K562 (cell line): ENCODE measurements around the gene MMP24. TPM values are rescaled to one million over a fixed set of nuclear protein-coding genes. Genes with fewer than 3 reads are reported as not detected.
A peak's percentile ranks its signal among the peaks of the same experiment; 100 is the strongest.

Source experiments
- ATF1 ChIP-seq, 2 experiments: fragments of 450-650 bp in 1 of 2; IDR thresholded peaks; 2 replicates each; pipeline ENCODE4 v1.6.1; 2016; ENCODE audit warnings: missing compliant biosample characterization in 1 of 2, missing genetic modification characterization in 1 of 2
- ATF7 ChIP-seq: fragments of 450-650 bp; IDR thresholded peaks from 2 replicates; pipeline ENCODE4 v1.7.1; 2014; ENCODE audit warnings: mild to moderate bottlenecking, moderate library complexity
- COPS2 ChIP-seq: fragments of 450-650 bp; conservative IDR thresholded peaks from 2 replicates; pipeline ENCODE4 v1.6.1; 2016; ENCODE audit warnings: mild to moderate bottlenecking, moderate library complexity
- MEIS2 ChIP-seq: fragments of 450-650 bp; IDR thresholded peaks from 2 replicates; pipeline ENCODE4 v1.6.1; 2014; ENCODE audit warnings: mild to moderate bottlenecking; ENCODE audit not compliant: partially characterized antibody
- NEUROD1 ChIP-seq: fragments of 150-350 bp; IDR thresholded peaks from 2 replicates; pipeline ENCODE4 v1.6.1; 2014; ENCODE audit warnings: borderline replicate concordance, low read length, low read depth; ENCODE audit not compliant: partially characterized antibody
- PHB2 ChIP-seq: fragments of 450-650 bp; IDR thresholded peaks from 2 replicates; pipeline ENCODE4 v1.6.1; 2017; ENCODE audit warnings: low read depth
- TBP ChIP-seq: optimal IDR thresholded peaks from 2 replicates; pipeline ENCODE3; 2011; ENCODE audit warnings: low read depth, low read length, improper control_type of control experiment
- TEAD4 ChIP-seq, 2 experiments: sonication (generic) in 1 of 2; formaldehyde crosslinking in 1 of 2; IDR thresholded peaks; 2 replicates each; pipeline versions ENCODE4 v1.6.1 to v1.8.0; 2012 to 2022; ENCODE audit warnings: borderline replicate concordance in 1 of 2, inconsistent platforms in 1 of 2, low read length in 1 of 2, mild to moderate bottlenecking in 1 of 2, missing genetic modification reagents in 1 of 2
- TSC22D4 ChIP-seq: fragments of 450-650 bp; IDR thresholded peaks from 2 replicates; pipeline ENCODE4 v1.6.1; 2016; ENCODE audit warnings: missing genetic modification characterization, missing biosample characterization, control low read depth
- ZNF436 ChIP-seq: fragments of 250-450, 450-650 bp; sonication (Bioruptor Pico); formaldehyde crosslinking; IDR thresholded peaks from 2 replicates; pipeline ENCODE4 v1.7.0; 2020; ENCODE audit warnings: mild to moderate bottlenecking
- ZSCAN29 ChIP-seq: fragments of 450-650 bp; IDR thresholded peaks from 2 replicates; pipeline ENCODE4 v1.6.1; 2017
- polyA plus RNA-seq, 8 experiments: library from polyadenylated mRNA; depleted of rRNA in 4 of 8; stranded (reverse) in 5 of 8; unstranded in 3 of 8; fragments of >200 nt; fragmentation: Nextera tagmentation in 2 of 8; fragmentation: Illumina TruSeq in 1 of 8; extraction: Ambion mirVana in 2 of 8; extraction: Trizol in 1 of 8; gene quantifications; 2 replicates each; pipeline versions ENCODE4 v1.2.1 to v1.2.3, GENCODE V29; 2011 to 2014; ENCODE audit warnings: inconsistent platforms in 1 of 8, missing spikeins in 1 of 8
- total RNA-seq, 7 experiments: library from RNA; depleted of rRNA in 6 of 7; stranded (reverse); fragments of >200 nt in 6 of 7; fragmentation: Illumina TruSeq in 2 of 7; extraction: Trizol in 2 of 7; gene quantifications; 2 replicates each; pipeline versions ENCODE4 v1.2.1 to v1.2.3, GENCODE V29; 2011 to 2021; ENCODE audit warnings: low replicate concordance in 1 of 7

MMP24 gene
- total and polyA plus RNA-seq, 9 of the 15 experiments (the other 6 are each of a cell fraction or from before 2014, with no cell fraction given): 0.03 to 0.07 (median 0.03) TPM; not detected in 6

DNA sequence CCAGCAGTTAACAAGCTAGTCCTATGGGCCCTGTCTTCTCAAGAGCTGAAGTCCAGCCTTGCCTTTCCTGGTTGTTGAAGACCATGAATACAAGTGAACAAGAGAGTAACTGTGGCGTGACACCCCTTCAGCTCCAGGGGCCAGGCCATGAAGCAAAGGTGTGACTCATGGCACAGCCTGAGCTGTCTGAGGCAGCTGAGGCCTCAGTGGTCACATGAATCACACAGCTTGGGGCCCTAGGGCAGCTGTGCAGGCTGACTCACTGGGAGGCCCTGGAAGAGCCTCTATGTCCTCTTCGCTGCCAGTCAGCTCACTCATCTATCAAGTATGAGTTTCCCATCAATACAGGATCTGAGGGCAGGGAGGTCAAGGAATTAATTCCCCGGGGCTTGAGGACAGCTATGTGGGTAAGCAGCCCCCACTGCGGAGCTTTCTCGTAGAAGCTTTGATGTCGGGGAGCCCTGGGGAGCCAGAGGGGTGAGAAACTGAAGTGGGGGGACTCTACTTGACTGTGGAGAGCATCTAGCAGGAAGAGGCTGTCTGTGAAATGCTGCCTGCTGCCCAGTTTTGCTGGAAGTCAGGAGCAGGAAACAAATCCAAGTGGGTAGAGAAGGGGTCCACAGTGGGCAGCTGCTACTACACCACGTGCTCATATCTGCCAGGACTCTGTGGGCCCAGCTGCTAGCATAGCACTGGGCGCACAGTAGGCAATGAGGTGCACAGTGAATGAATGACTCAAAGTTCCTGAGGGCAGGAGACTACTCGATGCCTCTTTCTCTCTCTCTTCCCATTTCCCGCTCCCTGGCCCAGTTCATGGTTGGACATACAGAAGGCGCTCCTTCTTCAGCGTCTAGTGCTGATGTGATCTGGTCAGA, 79.4 kb downstream of the MMP24 start (continued):
- TF ChIP-seq ATF1 (CRISPR knock-in tag; IDR thresholded peaks at IDR 0.05) (no peak), ATF1 (tag; IDR thresholded peaks at IDR 0.05) (no peak), ZSCAN29 (no peak), TBP (no peak), COPS2 (no peak), PHB2 (no peak), ATF7 (peak; percentile 23; the same call in 1 of the 2 replicates), TSC22D4 (no peak), TEAD4 (IDR thresholded peaks at IDR 0.05; ENCODE audit: low read length) (no peak), TEAD4 (CRISPR knock-in tag; IDR thresholded peaks at IDR 0.05; ENCODE audit: borderline replicate concordance) (no peak), NEUROD1 (no peak), ZNF436 (CRISPR knock-in tag) (no peak), MEIS2 (peak; percentile 60)
- TF ChIP-seq, all 486 proteins: peak for 60
